PFSK-1 (cell line): Measurements from ENCODE around the gene TWF1.

Source experiments
- POLR2AphosphoS5 ChIP-seq: IDR thresholded peaks from 2 replicates; pipeline ENCODE4 v1.6.1; 2012; ENCODE audit warnings: low read depth, mild to moderate bottlenecking, control low read depth, low read length, moderate library complexity
- TAF1 ChIP-seq: IDR thresholded peaks from 2 replicates; pipeline ENCODE4 v1.6.1; 2012; ENCODE audit warnings: low read length, control low read depth, borderline replicate concordance; ENCODE audit not compliant: insufficient read depth
- TF ChIP-seq, protein P1 (sequence below), 2 experiments: IDR thresholded peaks; 2 replicates each; pipeline versions ENCODE4 v1.6.1 to v1.8.0; 2011 to 2012; ENCODE audit warnings: low read depth in 2 of 2, low read length in 2 of 2, control low read depth in 1 of 2, inconsistent platforms in 1 of 2, mild to moderate bottlenecking in 1 of 2, moderate library complexity in 1 of 2; ENCODE audit not compliant: insufficient read depth in 1 of 2

DNA sequence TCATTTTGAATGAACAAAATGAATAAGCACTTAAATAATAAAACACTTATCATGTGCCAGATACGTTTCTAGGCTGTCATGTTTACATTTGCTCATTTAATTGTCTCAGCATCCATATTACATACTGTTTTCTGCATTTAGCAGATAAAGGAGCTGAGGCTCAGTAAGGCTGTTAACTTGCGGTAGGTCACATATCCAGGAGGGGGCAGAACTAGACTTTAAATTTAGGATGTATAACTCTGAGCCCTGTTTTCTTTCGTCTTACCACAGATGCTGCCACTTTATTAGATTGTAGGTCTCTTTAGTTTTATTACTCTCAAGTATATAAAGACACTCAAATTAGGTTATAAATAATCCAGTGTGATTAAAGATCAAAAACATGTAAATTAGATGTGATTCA is 29.6 kb downstream of the TWF1 start:
- TF ChIP-seq, protein P1, sequence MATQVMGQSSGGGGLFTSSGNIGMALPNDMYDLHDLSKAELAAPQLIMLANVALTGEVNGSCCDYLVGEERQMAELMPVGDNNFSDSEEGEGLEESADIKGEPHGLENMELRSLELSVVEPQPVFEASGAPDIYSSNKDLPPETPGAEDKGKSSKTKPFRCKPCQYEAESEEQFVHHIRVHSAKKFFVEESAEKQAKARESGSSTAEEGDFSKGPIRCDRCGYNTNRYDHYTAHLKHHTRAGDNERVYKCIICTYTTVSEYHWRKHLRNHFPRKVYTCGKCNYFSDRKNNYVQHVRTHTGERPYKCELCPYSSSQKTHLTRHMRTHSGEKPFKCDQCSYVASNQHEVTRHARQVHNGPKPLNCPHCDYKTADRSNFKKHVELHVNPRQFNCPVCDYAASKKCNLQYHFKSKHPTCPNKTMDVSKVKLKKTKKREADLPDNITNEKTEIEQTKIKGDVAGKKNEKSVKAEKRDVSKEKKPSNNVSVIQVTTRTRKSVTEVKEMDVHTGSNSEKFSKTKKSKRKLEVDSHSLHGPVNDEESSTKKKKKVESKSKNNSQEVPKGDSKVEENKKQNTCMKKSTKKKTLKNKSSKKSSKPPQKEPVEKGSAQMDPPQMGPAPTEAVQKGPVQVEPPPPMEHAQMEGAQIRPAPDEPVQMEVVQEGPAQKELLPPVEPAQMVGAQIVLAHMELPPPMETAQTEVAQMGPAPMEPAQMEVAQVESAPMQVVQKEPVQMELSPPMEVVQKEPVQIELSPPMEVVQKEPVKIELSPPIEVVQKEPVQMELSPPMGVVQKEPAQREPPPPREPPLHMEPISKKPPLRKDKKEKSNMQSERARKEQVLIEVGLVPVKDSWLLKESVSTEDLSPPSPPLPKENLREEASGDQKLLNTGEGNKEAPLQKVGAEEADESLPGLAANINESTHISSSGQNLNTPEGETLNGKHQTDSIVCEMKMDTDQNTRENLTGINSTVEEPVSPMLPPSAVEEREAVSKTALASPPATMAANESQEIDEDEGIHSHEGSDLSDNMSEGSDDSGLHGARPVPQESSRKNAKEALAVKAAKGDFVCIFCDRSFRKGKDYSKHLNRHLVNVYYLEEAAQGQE (IDR thresholded peaks at IDR 0.05; ENCODE audit: insufficient read depth in 1 of 2, low read depth in 2 of 2, low read length in 2 of 2) = no peak
- no peak for TF ChIP-seq POLR2AphosphoS5
- no peak for TF ChIP-seq TAF1
